ENCODE data around the gene ATRNL1.
"Not testable (repeated sequence)": the region's sequence is repeated elsewhere in the genome, so short reads cannot be mapped to it uniquely, and the experiment has no call there.

ATRNL1 gene

DNA sequence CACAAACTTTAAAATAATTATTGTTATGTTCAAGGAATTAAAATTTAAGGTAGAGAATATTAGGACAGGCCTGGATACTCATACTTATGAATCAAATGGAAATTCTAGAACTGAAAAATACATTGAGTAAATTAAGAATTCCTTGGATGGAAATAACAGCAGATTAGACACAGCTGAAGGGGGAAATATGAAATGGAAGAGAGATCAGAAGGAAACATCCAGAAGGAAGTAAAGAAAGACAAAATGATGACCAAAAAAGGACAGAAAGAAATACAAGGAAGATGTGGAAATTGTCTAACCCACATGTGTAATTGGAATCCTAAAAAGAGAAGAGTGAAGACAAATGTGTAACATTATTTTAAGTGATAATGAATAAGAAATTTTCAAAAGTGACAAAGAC is 128.9 kb downstream of the ATRNL1 start:
- TF ChIP-seq CTCF (conservative IDR thresholded peaks at IDR 0.05; ENCODE audit: low read depth) = no peak
- no peak for DNase-seq (ENCODE audit: low spot score)
- H3K27ac ChIP-seq = no peak overlapping the region
- CTCF ChIA-PET = interaction anchor here (0.7 kb wide), 1 partner anchor 1225 kb away, joined by 3 read pairs; no protein-coding TSS in a partner anchor
- POLR2A ChIA-PET (ENCODE audit: low non-redundant PET) = interaction anchor here (0.6 kb wide), 1 partner anchor 333 kb away, joined by 3 read pairs; no protein-coding TSS in a partner anchor

GRCh38 chr10:115239761-115240160 is 146.6 kb downstream of the ATRNL1 start:
- ChIA-PET CTCF (interaction anchor here (0.6 kb wide), 1 partner anchor 59 kb away, joined by 3 read pairs; no protein-coding TSS in a partner anchor), POLR2A (ENCODE audit: low non-redundant PET) (no interaction called here)
- TF ChIP-seq CTCF (conservative IDR thresholded peaks at IDR 0.05; ENCODE audit: low read depth) = no peak
- DNase-seq (ENCODE audit: low spot score) = no peak
- H3K27ac ChIP-seq = no peak overlapping the region

DNA sequence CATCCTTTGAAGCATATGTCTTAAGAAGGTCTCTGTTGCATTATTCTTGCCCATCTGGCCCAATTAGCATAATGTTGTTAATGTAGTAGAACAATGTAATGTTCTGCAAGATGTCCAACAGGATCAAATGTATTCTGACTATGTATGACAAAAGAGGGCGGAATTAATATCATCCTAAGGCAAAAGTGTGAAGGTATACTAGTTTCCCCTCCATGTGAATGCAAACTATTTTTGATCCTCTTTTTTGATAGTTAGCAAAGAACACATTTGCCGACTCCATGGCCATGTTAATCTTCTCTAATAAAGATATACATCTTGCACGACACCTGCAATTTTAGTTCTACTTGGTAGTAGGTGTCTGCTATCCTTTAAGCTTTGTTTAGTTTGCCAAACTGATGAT is 157.6 kb downstream of the ATRNL1 start:
- ChIA-PET CTCF (no interaction called here), POLR2A (ENCODE audit: low non-redundant PET) (no interaction called here)
- no peak for DNase-seq (ENCODE audit: low spot score)
- no peak overlapping the region for H3K27ac ChIP-seq
- no peak for TF ChIP-seq CTCF (conservative IDR thresholded peaks at IDR 0.05; ENCODE audit: low read depth)

GRCh38 chr10:115253765-115254164 is 160.6 kb downstream of the ATRNL1 start:
- POLR2A ChIA-PET (ENCODE audit: low non-redundant PET); CTCF ChIA-PET; DNase-seq (ENCODE audit: low spot score); H3K27ac ChIP-seq: not testable (repeated sequence)

GRCh38 chr10:115272482-115272881 is 179.3 kb downstream of the ATRNL1 start:
- no peak overlapping the region for H3K27ac ChIP-seq
- no peak for TF ChIP-seq CTCF (conservative IDR thresholded peaks at IDR 0.05; ENCODE audit: low read depth)
- ChIA-PET POLR2A (ENCODE audit: low non-redundant PET) (no interaction called here), CTCF (no interaction called here)
- DNase-seq (ENCODE audit: low spot score) = no peak

- CTCF ChIA-PET = interaction anchor here (0.7 to 0.8 kb wide), 2 partner anchors 25 to 37 kb away, joined by 3 to 4 read pairs; no protein-coding TSS in a partner anchor
- POLR2A ChIA-PET (ENCODE audit: low non-redundant PET) = no interaction called here
- H3K27ac ChIP-seq = no peak overlapping the region
- no peak for DNase-seq (ENCODE audit: low spot score)
- TF ChIP-seq CTCF (conservative IDR thresholded peaks at IDR 0.05; ENCODE audit: low read depth) = no peak
Measured at GRCh38 chr10:115278294-115278693, 185.1 kb downstream of the ATRNL1 start.

- POLR2A ChIA-PET (ENCODE audit: low non-redundant PET) = no interaction called here
- no peak for DNase-seq (ENCODE audit: low spot score)
- TF ChIP-seq CTCF (conservative IDR thresholded peaks at IDR 0.05; ENCODE audit: low read depth) = no peak
- no peak overlapping the region for H3K27ac ChIP-seq
- CTCF ChIA-PET = no interaction called here
Measured at GRCh38 chr10:115295213-115295805, 202.1 kb downstream of the ATRNL1 start.

All from RWPE1 (cell line).